Measurements from ENCODE around the gene VTI1A. TPM values are rescaled to one million over a fixed set of nuclear protein-coding genes. Genes with fewer than 3 reads are reported as not detected.
"Not testable (repeated sequence)": the region's sequence is repeated elsewhere in the genome, so short reads cannot be mapped to it uniquely, and the experiment has no call there.

Gene VTI1A
- 16.4 TPM for polyA plus RNA-seq (2013, experiment 1 of 2; ENCODE audit: insufficient read length)
- polyA plus RNA-seq (2013, experiment 2 of 2; ENCODE audit: insufficient read length): 15.3 TPM

- DNase-seq: peak; percentile 85
Measured at GRCh38 chr10:112446855-112447619, at the start of gene VTI1A, which contains the start of gene ZDHHC6. VTI1A (plus strand) TSS chr10:112447215; CDS start chr10:112447374, 159 bp downstream. ZDHHC6 (minus strand) TSS chr10:112446914; CDS start chr10:112445436, 1,478 bp downstream.

GRCh38 chr10:112397592-112397991, 49.4 kb upstream of the VTI1A start:
- DNase-seq: no peak

DNA sequence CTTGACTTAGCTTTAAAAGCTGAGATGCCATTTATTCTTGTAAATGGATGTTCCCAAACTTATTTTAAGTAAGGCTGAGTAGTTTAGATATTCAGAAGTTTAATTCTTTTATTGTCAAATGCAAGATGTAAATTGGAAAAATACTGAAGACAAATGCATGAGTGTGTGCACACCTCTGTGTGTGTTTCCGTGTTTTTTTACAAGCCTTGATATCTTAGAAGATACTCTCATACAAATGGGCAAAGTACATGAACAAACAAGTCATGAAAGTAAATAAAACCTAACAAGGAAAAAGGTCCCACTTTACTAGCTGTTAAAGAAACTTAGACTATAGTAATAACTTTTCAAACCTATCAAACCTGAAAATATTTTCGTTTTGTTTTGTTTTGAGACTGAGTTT, 44.1 kb upstream of the VTI1A start:
- DNase-seq: no peak

GRCh38 chr10:112404617-112405016, 42.4 kb upstream of the VTI1A start:
- no peak for DNase-seq

DNA sequence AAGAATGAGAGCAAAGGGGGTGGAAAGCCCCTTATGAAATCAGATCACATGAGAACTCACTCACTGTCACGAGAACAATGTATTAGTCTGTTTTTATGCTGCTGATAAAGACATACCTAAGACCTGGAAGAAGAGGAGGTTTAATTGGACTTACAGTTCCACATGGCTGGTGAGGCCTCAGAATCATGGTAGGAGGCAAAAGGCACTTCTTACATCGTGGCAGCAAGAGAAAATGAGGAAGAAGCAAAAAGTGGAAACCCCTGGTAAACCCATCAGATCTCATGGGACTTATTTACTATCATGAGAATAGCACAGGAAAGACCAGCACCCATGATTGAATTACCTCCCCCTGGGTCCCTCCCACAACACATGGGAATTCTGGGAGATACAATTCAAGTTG, 40.2 kb upstream of the VTI1A start:
- not testable (repeated sequence) for DNase-seq

- DNase-seq: no peak
Measured at GRCh38 chr10:112407696-112408095, 39.3 kb upstream of the VTI1A start.

DNA sequence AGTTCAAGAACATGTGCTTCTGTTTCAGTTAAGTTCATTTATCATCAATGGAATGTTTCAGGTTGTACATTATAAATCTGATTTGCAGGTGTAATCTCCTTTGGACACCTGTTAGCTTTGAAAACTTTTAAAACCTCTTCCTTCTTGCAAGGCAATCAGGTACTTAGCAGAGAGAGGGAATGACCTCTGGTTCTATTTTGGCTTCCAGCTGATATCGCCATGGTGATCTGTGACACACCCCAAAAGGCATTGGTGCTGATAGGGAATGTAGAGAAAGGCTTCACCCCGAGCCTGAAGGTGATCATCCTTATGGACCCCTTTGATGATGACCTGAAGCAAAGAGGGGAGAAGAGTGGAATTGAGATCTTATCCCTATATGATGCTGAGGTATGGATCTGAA, 37.7 kb upstream of the VTI1A start:
- no peak for DNase-seq

- no peak for DNase-seq
Measured at GRCh38 chr10:112409755-112410154, 37.3 kb upstream of the VTI1A start.

DNA sequence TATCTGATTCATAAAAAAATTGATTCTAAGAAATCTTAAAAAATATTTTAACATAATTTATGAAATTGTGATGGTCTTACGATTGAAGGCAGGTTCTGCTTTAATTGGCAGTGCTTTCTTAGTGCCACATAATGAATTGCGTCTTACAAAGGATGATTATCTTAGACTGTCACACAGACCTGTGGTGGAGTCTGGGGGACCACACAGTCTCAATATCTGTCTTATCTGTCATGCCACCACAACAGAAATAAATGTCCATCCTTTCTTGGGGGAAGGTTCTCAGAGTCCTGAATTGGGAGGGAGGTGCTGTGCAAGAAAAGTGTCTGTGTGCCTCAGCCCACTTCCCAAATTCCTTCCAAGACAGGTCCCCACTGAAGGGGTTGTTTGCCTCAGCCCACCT, 34.3 kb upstream of the VTI1A start:
- no peak for DNase-seq

DNA sequence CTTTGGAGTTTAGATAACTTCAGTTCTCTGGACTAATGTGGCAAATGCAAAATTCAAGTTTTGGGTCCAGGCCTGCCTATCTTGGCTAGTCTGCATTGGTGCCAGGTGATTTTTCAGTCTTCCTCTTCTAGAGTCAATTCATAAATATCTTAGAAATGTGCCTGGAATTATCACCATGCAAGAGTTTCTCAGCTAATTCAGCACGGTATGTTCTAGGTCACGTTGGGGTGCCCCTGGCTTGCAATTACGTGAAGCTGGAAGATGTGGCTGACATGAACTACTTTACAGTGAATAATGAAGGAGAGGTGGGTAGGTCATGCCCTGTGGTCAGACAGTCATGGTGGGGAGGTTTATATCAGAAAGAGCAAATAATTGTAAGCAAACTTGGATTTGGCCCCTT, 25.3 kb upstream of the VTI1A start:
- no peak for DNase-seq

GRCh38 chr10:112424651-112425050, 22.4 kb upstream of the VTI1A start:
- no peak for DNase-seq

GRCh38 chr10:112426111-112426510, 20.9 kb upstream of the VTI1A start:
- DNase-seq: no peak

DNA sequence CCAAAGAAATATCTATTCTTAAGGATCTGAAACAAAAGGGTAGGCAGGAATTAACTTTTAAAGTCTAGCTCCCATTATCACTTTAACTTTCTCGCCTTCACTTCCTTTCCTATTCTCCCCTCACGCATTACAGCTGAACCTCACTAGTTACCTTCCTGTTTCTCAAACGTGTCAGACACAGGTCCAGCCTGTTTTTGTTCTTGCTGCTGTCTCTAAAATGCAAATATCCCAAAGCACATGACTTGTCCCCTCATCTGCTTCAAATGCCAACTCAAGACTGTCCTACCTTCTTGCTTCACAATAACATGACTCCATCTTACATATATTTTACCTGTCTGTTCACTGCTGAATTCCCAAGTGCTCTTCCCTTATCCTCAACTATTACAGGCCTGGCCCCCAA, 17.9 kb upstream of the VTI1A start:
- no peak for DNase-seq

- DNase-seq: no peak
Measured at GRCh38 chr10:112429654-112430230, 17.3 kb upstream of the VTI1A start.

DNA sequence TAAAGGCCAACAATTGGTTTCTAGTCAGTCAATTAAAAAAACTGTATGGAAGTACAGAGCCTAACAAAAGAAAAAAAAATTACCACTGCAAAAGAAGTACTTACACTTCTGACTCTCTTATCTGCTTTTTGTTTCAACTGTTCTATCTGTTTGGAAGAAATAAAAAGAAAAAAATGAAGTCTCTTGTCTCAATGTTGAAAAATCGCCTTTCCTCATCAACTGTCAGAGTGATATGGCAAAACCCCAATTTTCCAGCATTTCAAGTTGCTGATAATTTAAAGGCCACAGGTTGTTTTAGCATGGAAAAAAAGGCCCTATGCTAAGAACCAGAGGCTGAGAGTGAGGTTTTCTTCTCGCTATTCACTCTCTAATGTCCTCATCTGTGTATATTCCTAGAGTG, 13.9 kb upstream of the VTI1A start:
- no peak for DNase-seq

- peak; percentile 22 for DNase-seq
Measured at GRCh38 chr10:112434988-112435619, 11.9 kb upstream of the VTI1A start.

DNA sequence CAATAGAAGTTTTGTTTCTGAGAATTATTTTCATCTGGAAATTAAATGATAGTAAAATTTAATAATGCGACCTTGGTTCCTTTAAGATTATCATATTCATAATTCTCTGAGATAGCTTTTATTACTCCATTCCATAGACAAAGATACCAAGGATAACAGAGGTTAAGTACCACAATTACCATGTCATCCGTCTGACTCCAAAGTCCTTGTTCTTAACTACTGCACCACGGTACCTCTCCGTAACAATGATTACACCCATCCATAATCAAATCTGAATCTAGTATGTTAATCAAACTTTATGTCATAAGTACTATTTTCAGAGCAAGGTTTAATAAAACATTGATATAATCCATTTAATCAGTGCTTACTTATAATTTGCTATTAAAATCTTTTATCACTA, 8.7 kb upstream of the VTI1A start:
- no peak for DNase-seq

DNA sequence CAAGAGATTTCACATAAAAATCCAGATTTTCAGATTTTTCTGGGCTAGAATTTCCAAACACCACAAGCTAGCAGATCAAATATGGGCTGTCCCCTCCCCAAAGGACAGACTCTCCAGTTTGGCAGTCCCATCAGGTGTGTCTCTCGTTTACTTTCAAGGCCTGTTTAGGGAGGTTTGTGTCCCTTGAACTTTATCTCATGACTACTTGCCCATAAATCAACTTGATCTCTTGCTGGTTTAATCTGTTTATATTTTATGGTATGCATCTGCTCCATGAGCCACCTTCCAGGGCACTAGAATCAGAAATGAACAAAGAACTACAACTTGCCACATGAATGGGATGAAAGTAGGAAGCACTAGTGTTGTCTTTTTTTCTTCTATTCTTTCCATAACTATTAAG, 5.5 kb upstream of the VTI1A start:
- no peak for DNase-seq

- DNase-seq: no peak
Measured at GRCh38 chr10:112442063-112442462, 5.0 kb upstream of the VTI1A start.

- DNase-seq: peak; percentile 15
Measured at GRCh38 chr10:112446055-112446854, 760 bp upstream of the VTI1A start.

DNA sequence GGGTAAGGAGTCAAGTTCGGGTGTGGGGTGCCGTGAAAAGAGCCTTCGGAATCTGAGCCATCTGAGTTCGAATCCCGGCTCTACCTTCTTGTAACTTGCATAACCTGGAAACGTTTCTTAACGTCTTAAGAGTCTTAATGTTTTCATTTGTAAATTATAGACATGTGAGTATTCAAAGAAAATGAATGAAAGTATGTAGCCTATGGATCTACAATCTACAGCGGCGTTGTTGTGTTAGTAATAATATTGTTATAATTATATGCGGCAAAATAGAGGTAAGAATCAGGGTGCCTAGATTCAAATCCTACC, 559 bp downstream of the VTI1A start:
- DNase-seq: no peak

GRCh38 chr10:112448888-112449287, 1.9 kb downstream of the VTI1A start:
- no peak for DNase-seq
